ENCODE data around the gene TUBA8.

TUBA8 gene

DNA sequence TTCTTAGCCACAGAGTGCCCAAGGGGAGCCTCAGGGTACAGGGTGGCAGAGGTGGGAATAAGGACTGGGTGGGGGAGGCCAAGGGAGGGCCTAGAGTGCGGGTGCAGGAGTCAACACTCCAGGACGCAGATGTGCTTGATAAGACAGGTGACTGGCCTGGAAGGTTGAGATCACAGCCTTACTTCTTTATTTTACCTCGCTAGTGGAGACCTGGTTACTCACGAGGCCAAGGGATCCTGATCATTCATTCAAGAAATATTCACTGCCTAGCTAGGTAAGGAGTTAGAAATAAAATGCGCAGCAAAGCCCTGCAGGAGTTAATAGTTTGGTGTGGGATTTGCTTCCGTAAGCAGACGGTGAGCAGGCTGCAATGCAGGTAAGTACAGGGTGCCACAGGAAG lies 46.0 kb upstream of the TUBA8 start:
- peaks cover 32% of the 10 kb centered on the region for H3K27me3 ChIP-seq (ENCODE audit: insufficient read depth, low read length, poor library complexity)
- ATAC-seq (ENCODE audit: insufficient read depth, low read depth): no peak
- H3K9me3 ChIP-seq (ENCODE audit: insufficient read depth, low read length, severe bottlenecking): no peaks in the 10 kb centered on the region
- no peak overlapping the region for H3K4me3 ChIP-seq (ENCODE audit: low read depth in 1 of 2, low read length in 2 of 2)
- H3K36me3 ChIP-seq (ENCODE audit: insufficient read depth, low read length): no peaks in the 10 kb centered on the region
- DNase-seq: no peak
- H3K27ac ChIP-seq (ENCODE audit: low read length): no peak overlapping the region
- no peak overlapping the region for H2AFZ ChIP-seq (ENCODE audit: low read depth, low read length)
- H3K79me2 ChIP-seq (ENCODE audit: insufficient read depth, low read length): no peaks in the 10 kb centered on the region
- no peaks in the 10 kb centered on the region; the same call in 1 of the 2 replicates for H4K20me1 ChIP-seq (ENCODE audit: insufficient read depth, low read length)
- no peak overlapping the region for H3K4me2 ChIP-seq (ENCODE audit: insufficient read depth, low read length)
- no peaks in the 10 kb centered on the region for H3K4me1 ChIP-seq (ENCODE audit: insufficient read depth, low read length)
- no peak overlapping the region for H3K9ac ChIP-seq (ENCODE audit: low read depth, low read length)
- TF ChIP-seq EZH2 (IDR thresholded peaks at IDR 0.05; ENCODE audit: borderline replicate concordance, low read depth, low read length, severe bottlenecking): no peak
- TF ChIP-seq, protein P1, sequence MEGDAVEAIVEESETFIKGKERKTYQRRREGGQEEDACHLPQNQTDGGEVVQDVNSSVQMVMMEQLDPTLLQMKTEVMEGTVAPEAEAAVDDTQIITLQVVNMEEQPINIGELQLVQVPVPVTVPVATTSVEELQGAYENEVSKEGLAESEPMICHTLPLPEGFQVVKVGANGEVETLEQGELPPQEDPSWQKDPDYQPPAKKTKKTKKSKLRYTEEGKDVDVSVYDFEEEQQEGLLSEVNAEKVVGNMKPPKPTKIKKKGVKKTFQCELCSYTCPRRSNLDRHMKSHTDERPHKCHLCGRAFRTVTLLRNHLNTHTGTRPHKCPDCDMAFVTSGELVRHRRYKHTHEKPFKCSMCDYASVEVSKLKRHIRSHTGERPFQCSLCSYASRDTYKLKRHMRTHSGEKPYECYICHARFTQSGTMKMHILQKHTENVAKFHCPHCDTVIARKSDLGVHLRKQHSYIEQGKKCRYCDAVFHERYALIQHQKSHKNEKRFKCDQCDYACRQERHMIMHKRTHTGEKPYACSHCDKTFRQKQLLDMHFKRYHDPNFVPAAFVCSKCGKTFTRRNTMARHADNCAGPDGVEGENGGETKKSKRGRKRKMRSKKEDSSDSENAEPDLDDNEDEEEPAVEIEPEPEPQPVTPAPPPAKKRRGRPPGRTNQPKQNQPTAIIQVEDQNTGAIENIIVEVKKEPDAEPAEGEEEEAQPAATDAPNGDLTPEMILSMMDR (IDR thresholded peaks at IDR 0.05; ENCODE audit: borderline replicate concordance, extremely low read depth, low read length, poor library complexity, severe bottlenecking): no peak

DNA sequence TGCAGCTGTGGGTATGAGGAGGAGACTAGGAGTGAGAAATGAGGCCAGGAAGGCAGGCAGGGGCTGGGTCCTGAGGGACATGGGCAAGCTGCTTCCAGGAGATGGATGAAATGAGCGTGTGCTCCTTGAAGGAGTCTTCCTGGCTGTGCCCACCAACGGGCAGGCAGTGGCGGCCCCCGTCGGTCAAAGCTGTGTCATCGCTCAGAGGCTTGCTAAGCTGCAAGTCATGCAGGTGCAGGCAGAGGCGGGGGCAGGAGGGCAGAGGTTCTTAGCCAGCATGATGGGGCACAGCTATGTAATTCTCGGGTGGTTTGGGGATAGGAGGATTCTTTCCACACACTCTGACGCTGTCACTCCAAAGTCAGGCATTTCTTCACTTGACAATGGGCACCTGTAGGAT lies 45.4 kb upstream of the TUBA8 start:
- no peak overlapping the region for H3K9ac ChIP-seq (ENCODE audit: low read depth, low read length)

DNA sequence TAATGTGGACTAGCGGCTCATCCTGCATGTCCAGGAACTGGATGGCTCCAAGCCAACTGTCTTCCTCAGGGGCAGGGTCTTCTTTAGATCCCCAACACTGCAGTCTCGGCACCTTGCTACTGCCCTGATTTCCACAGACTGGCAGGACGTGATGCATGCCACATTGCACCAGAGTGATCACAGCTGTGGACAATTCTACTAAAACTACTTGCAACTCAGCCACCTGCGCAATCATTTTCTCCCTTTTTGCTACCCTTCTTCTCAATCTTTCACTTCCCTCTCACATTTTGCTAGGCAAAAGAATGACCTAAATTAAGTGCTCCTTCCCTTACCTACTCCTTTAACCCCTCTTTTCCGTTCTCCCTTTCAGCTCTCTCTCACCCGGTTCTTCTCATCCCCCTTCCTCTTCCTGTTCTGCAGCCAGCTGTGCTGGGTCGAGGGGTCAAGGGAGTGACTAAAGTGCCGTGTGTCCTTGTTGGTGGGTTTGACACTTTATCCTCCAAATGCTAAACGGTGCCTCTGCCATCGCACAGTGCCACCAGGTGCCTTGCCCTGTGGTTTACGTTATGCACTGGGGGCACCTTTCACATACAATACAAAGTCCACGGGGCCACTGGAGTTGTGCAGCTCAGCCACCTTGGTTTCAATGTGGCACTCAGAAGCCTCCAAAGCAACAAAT lies 44.3 kb upstream of the TUBA8 start:
- Histone ChIP-seq H3K79me2 (ENCODE audit: insufficient read depth, low read length) (no peaks in the 10 kb centered on the region), H3K9ac (ENCODE audit: low read depth, low read length) (no peak overlapping the region), H4K20me1 (ENCODE audit: insufficient read depth, low read length) (no peaks in the 10 kb centered on the region), H2AFZ (ENCODE audit: low read depth, low read length) (no peak overlapping the region), H3K27me3 (ENCODE audit: insufficient read depth, low read length, poor library complexity) (peaks cover 32% of the 10 kb centered on the region), H3K27ac (ENCODE audit: low read length) (no peak overlapping the region), H3K9me3 (ENCODE audit: insufficient read depth, low read length, severe bottlenecking) (no peaks in the 10 kb centered on the region), H3K4me1 (ENCODE audit: insufficient read depth, low read length) (no peaks in the 10 kb centered on the region), H3K36me3 (ENCODE audit: insufficient read depth, low read length) (no peaks in the 10 kb centered on the region), H3K4me2 (ENCODE audit: insufficient read depth, low read length) (no peak overlapping the region), H3K4me3 (ENCODE audit: low read depth in 1 of 2, low read length in 2 of 2) (no peak overlapping the region)
- ATAC-seq (ENCODE audit: insufficient read depth, low read depth): 0 out of 3 replicates have a peak, but pooled peaks have one; percentile 19
- TF ChIP-seq, protein P1 (IDR thresholded peaks at IDR 0.05; ENCODE audit: borderline replicate concordance, extremely low read depth, low read length, poor library complexity, severe bottlenecking): no peak
- no peak for TF ChIP-seq EZH2 (IDR thresholded peaks at IDR 0.05; ENCODE audit: borderline replicate concordance, low read depth, low read length, severe bottlenecking)
- no peak for DNase-seq

More for the DNA sequence above, 45.4 kb upstream of the TUBA8 start:
- TF ChIP-seq, protein P1 (IDR thresholded peaks at IDR 0.05; ENCODE audit: borderline replicate concordance, extremely low read depth, low read length, poor library complexity, severe bottlenecking): no peak
- TF ChIP-seq EZH2 (IDR thresholded peaks at IDR 0.05; ENCODE audit: borderline replicate concordance, low read depth, low read length, severe bottlenecking): no peak
- H3K27ac ChIP-seq (ENCODE audit: low read length): no peak overlapping the region
- no peak overlapping the region for H3K4me3 ChIP-seq (ENCODE audit: low read depth in 1 of 2, low read length in 2 of 2)
- H3K27me3 ChIP-seq (ENCODE audit: insufficient read depth, low read length, poor library complexity): peaks cover 32% of the 10 kb centered on the region
- no peaks in the 10 kb centered on the region for H3K79me2 ChIP-seq (ENCODE audit: insufficient read depth, low read length)
- H4K20me1 ChIP-seq (ENCODE audit: insufficient read depth, low read length): no peaks in the 10 kb centered on the region; the same call in 1 of the 2 replicates
- no peaks in the 10 kb centered on the region for H3K9me3 ChIP-seq (ENCODE audit: insufficient read depth, low read length, severe bottlenecking)
- 0 out of 3 replicates have a peak, but pooled peaks have one; percentile 9 for ATAC-seq (ENCODE audit: insufficient read depth, low read depth)
- no peak overlapping the region for H3K4me2 ChIP-seq (ENCODE audit: insufficient read depth, low read length)
- DNase-seq: no peak
- no peaks in the 10 kb centered on the region for H3K36me3 ChIP-seq (ENCODE audit: insufficient read depth, low read length)
- H2AFZ ChIP-seq (ENCODE audit: low read depth, low read length): no peak overlapping the region
- no peaks in the 10 kb centered on the region for H3K4me1 ChIP-seq (ENCODE audit: insufficient read depth, low read length)

Measured in DND-41 (cell line).